ENCODE measurements around the gene PSEN2. TPM values are rescaled to one million over a fixed set of nuclear protein-coding genes. Genes with fewer than 3 reads are reported as not detected.

PSEN2 gene
- total and polyA plus RNA-seq, 2 of the 8 experiments (the other 6 are each of a cell fraction or from before 2014, with no cell fraction given), result 22.9 to 29.0 TPM

DNA sequence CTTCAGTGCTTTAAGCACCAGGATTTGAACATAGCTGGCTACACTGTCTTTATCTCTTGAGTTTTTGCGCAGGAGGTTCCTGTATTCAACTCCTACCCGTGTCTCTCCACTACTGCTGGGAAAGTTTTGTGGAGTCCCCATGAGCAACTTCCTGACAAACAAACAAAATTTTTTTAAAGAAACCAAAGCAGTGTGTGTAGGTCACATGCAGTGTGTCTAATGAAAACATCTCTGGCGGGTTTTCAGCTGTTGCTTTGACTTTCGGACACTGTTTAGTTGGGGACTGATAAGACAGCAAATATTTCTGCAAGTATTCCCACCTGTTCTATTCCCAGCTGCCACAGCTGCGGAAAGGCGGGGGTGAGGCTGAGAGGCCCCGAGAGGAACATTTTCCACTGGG is 2.0 kb downstream of the PSEN2 start:
- Histone ChIP-seq H3K4me2 (ENCODE audit: insufficient read depth in 1 of 2, low read depth in 2 of 2, low read length in 2 of 2) (no peak overlapping the region; a peak in 1 of 4 replicates), H3K79me1 (ENCODE audit: low read depth, low read length) (peaks cover 2% of the 10 kb centered on the region), H2AFZ (ENCODE audit: low read length) (no peak overlapping the region), H2AK5ac (ENCODE audit: low read depth, low read length) (no peak overlapping the region), H3K4ac (replicated peaks; ENCODE audit: insufficient read length, low read depth, low read length) (no peak overlapping the region), H2BK20ac (ENCODE audit: low read length) (no peak overlapping the region), H3K23me2 (ENCODE audit: low read depth, low read length) (peaks cover 10% of the 10 kb centered on the region; the same call in 1 of the 2 replicates), H2BK12ac (ENCODE audit: low read depth, low read length) (no peak overlapping the region), H4K8ac (ENCODE audit: extremely low read depth, insufficient read depth, low read length) (no peak overlapping the region), H3K18ac (ENCODE audit: extremely low read depth, low read length) (no peak overlapping the region), H3K9me3 (ENCODE audit: insufficient read depth in 2 of 2, low read depth in 1 of 2, low read length in 1 of 2) (no peaks in the 10 kb centered on the region), H3K56ac (replicated peaks; ENCODE audit: insufficient read length, low read depth, low read length) (no peak overlapping the region), H4K5ac (ENCODE audit: insufficient read length, low read depth, low read length) (no peak overlapping the region), H2BK120ac (replicated peaks; ENCODE audit: low read depth, low read length) (no peak overlapping the region), H3K79me2 (ENCODE audit: control insufficient read depth in 1 of 2, insufficient read depth in 2 of 2, low read length in 2 of 2) (no peaks in the 10 kb centered on the region), H3K9ac (replicated peaks in 1 of 4; ENCODE audit: extremely low read depth in 1 of 4, low read depth in 3 of 4, low read length in 3 of 4) (no peak overlapping the region), H4K20me1 (replicated peaks in 1 of 2; ENCODE audit: control insufficient read depth in 1 of 2, insufficient read depth in 2 of 2, low read length in 2 of 2) (no peaks in the 10 kb centered on the region), H3K23ac (ENCODE audit: insufficient read length) (no peak overlapping the region), H2BK5ac (ENCODE audit: low read depth, low read length) (no peak overlapping the region), H3K4me1 (replicated peaks in 1 of 4; ENCODE audit: control insufficient read depth in 3 of 4, insufficient read depth in 4 of 4, low read length in 3 of 4) (peaks cover 4 to 14% (median 12%) of the 10 kb centered on the region in 4 experiments), H3K36me3 (ENCODE audit: control insufficient read depth in 2 of 4, insufficient read depth in 4 of 4, low read length in 3 of 4) (peaks cover 0 to 3% (median 1%) of the 10 kb centered on the region in 4 experiments; a peak in 2 of 8 replicates), H3K4me3 (ENCODE audit: extremely low read depth in 1 of 4, insufficient read depth in 2 of 4, low read depth in 3 of 4, low read length in 4 of 4) (no peak overlapping the region), H4K91ac (replicated peaks; ENCODE audit: insufficient read length, low read length) (no peak overlapping the region), H3K27ac (ENCODE audit: low read depth, low read length) (no peak overlapping the region), H2BK15ac (ENCODE audit: low read length) (no peak overlapping the region), H3K27me3 (replicated peaks in 1 of 4; ENCODE audit: control insufficient read depth in 3 of 4, extremely low read depth in 1 of 4, insufficient read depth in 3 of 4, low read length in 3 of 4) (peaks cover 0 to 12% (median 5%) of the 10 kb centered on the region in 4 experiments; a peak in 4 of 7 replicates), H3K14ac (ENCODE audit: insufficient read length) (no peak overlapping the region)
- ChIA-PET CTCF (ENCODE audit: partially characterized antibody) (interaction anchor here (1.5 kb wide), 1 partner anchor 12 kb away, joined by 4 read pairs; no protein-coding TSS in a partner anchor), POLR2A (ENCODE audit: partially characterized antibody) (interaction anchor here (1.2 to 1.6 kb wide), 2 partner anchors 17 to 47 kb away, joined by 3 read pairs; no protein-coding TSS in a partner anchor)
- WGBS, 2 experiments (ENCODE audit: extremely low coverage in 1 of 2, insufficient coverage in 1 of 2, insufficient read length in 1 of 2, insufficient replicate concordance in 2 of 2, low coverage in 1 of 2, low lambda C conversion rate in 2 of 2, missing lambda C conversion rate in 1 of 2), result 96% methylated on average over 7 of the region's 7 CpGs; no CpG with 5 or more reads in 1 of the 2 experiments
- no peak for FAIRE-seq
- TF ChIP-seq RFX5 (IDR thresholded peaks at IDR 0.05; ENCODE audit: borderline replicate concordance, low read depth, low read length) (no peak), RBBP5 (IDR thresholded peaks at IDR 0.05; ENCODE audit: borderline replicate concordance, low read depth, low read length) (no peak), NANOG (IDR thresholded peaks at IDR 0.05; ENCODE audit: insufficient read depth, low read depth, low read length, poor library complexity, severe bottlenecking) (no peak)
- no peak for DNase-seq (ENCODE audit: low read depth in 1 of 2, low spot score in 2 of 2)
